ENCODE data around the gene SLC25A46. TPM values are rescaled to one million over a fixed set of nuclear protein-coding genes. Genes with fewer than 3 reads are reported as not detected.

SLC25A46 gene
- total and polyA plus RNA-seq, 2 experiments from 2014 or later = 27.2 to 40.4 TPM

DNA sequence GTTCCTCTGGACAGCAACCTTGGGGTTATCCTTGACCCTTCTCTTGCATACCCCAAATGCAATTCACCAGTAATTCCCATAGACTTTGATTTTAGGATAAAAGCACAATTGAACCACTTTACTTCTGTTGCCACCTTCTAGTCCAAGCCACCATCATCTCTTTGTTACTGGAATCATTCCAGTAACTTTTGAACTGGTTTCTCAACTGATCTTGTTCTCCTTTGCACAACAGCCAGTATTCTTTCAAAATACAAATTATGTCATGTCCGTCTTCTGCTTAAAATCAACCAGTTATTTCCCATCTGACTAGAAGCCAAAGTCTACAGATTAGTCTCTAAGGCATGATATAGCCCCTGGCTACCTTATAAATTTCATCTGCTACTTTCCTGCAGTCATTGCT, 21.4 kb downstream of the SLC25A46 start:
- peak in 1 of 2 donors; percentile 12 for DNase-seq (ENCODE audit: low read depth in 1 of 2, low spot score in 1 of 2)
- no peak overlapping the region for H3K4me3 ChIP-seq
- no peaks in the 10 kb centered on the region for H3K27me3 ChIP-seq
- H3K27ac ChIP-seq = no peak overlapping the region
- TF ChIP-seq, protein P1, sequence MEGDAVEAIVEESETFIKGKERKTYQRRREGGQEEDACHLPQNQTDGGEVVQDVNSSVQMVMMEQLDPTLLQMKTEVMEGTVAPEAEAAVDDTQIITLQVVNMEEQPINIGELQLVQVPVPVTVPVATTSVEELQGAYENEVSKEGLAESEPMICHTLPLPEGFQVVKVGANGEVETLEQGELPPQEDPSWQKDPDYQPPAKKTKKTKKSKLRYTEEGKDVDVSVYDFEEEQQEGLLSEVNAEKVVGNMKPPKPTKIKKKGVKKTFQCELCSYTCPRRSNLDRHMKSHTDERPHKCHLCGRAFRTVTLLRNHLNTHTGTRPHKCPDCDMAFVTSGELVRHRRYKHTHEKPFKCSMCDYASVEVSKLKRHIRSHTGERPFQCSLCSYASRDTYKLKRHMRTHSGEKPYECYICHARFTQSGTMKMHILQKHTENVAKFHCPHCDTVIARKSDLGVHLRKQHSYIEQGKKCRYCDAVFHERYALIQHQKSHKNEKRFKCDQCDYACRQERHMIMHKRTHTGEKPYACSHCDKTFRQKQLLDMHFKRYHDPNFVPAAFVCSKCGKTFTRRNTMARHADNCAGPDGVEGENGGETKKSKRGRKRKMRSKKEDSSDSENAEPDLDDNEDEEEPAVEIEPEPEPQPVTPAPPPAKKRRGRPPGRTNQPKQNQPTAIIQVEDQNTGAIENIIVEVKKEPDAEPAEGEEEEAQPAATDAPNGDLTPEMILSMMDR (IDR thresholded peaks at IDR 0.05; ENCODE audit: low read depth, low read length) = no peak
- H3K36me3 ChIP-seq = peaks cover 42% of the 10 kb centered on the region
- no peaks in the 10 kb centered on the region for H3K9me3 ChIP-seq (ENCODE audit: low read depth)
- no peaks in the 10 kb centered on the region for H3K4me1 ChIP-seq (ENCODE audit: low read depth)

DNA sequence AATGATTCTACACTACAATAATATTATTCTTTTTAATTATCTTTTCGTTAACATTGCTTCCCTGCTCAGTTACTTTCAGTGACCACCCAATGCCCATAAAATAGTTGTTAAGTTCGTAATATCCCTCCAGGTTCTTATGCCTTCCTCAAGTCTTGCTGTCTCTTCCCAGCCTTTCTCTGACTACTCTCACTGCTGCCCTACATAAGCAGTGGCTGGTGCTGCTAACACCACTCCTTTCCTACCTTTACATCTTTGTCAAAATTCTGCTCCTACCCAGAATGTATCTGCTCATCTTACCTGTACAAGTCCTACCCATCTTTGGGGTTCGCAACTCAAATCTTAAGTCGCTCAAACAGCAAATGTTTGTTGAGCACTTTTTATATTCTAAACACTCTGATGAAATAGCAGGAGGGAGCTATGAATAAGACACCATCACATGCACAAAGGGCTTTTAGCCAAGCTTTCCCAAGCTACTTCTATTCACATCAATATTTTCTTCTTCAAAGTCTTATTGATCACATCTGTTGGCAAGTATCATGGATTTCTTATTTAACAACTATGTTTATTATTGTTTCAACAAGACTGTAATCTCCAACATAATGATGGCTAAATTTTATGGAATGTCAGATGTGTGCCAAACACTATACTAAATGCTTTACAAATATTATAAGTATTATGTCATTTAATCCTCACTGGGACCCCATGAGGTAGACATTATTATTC, 29.5 kb downstream of the SLC25A46 start:
- no peak overlapping the region for H3K4me3 ChIP-seq
- H3K27me3 ChIP-seq = peaks cover 2% of the 10 kb centered on the region
- H3K27ac ChIP-seq = no peak overlapping the region
- no peaks in the 10 kb centered on the region for H3K4me1 ChIP-seq (ENCODE audit: low read depth)
- DNase-seq (ENCODE audit: low read depth in 1 of 2, low spot score in 1 of 2) = peak in 1 of 2 donors; percentile 21
- H3K9me3 ChIP-seq (ENCODE audit: low read depth) = no peaks in the 10 kb centered on the region
- TF ChIP-seq, protein P1 (IDR thresholded peaks at IDR 0.05; ENCODE audit: low read depth, low read length) = no peak
- peaks cover 7% of the 10 kb centered on the region for H3K36me3 ChIP-seq

DNA sequence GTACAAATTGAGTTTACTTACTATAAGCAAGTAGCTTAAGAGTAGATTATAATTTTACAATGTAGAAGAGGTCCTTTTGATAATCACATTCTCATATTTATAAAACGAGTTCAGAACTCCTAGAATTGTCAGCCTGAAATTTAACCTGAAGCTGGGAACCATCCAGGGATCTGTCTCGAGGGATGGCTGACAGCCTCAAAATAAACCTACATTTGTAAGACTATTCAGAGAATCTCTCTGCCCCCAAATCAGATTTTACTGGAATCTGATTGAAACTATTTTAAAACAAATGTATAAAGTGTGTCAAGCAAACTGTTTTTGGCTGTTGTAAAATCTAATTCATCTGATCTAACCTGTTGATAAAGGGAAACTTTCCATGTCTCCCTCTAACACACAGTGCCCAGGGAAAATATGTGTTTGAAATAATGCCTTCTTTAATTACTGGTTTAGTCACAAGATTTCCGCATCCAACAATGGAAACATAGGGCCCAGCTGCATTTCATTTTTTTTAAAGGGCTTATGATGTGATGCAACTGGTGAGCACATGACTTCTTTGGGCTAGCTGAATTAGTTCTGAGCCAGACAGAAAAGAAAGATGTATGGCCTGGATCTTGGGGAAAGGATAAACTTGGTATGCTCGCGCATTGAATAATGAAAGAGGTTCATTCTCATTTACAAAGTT, 30.3 kb downstream of the SLC25A46 start:
- TF ChIP-seq, protein P1 (IDR thresholded peaks at IDR 0.05; ENCODE audit: low read depth, low read length) = no peak
- H3K4me1 ChIP-seq (ENCODE audit: low read depth) = no peaks in the 10 kb centered on the region
- H3K27ac ChIP-seq = no peak overlapping the region

DNA sequence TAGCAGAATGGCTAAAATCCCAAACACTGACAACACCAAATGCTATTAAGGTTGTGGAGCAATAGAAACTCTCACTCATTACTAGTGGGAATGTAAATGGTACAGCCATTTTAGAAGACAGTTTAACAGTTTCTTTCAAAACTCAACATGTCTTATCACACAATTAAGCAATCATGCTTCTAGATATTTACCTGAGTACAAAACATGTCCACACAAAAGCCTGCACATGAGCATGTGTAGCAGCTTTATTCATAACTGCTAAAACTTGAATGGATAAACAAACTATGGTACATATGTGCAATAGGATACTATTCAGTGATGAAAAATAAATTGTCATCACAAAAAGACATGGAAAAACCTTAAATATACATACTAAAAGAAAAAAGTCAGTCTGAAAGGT, 31.5 kb downstream of the SLC25A46 start:
- Histone ChIP-seq H3K4me1 (ENCODE audit: low read depth) (no peaks in the 10 kb centered on the region), H3K27me3 (peaks cover 2% of the 10 kb centered on the region), H3K27ac (no peak overlapping the region), H3K9me3 (ENCODE audit: low read depth) (no peaks in the 10 kb centered on the region), H3K36me3 (no peaks in the 10 kb centered on the region), H3K4me3 (no peak overlapping the region)
- no peak for DNase-seq (ENCODE audit: low read depth in 1 of 2, low spot score in 1 of 2)
- TF ChIP-seq, protein P1 (IDR thresholded peaks at IDR 0.05; ENCODE audit: low read depth, low read length) = no peak

More for the DNA sequence above, 30.3 kb downstream of the SLC25A46 start:
- Histone ChIP-seq H3K27me3 (peaks cover 2% of the 10 kb centered on the region), H3K9me3 (ENCODE audit: low read depth) (no peaks in the 10 kb centered on the region), H3K4me3 (no peak overlapping the region), H3K36me3 (peaks cover 3% of the 10 kb centered on the region)
- peak in 1 of 2 donors; percentile 84 for DNase-seq (ENCODE audit: low read depth in 1 of 2, low spot score in 1 of 2)

DNA sequence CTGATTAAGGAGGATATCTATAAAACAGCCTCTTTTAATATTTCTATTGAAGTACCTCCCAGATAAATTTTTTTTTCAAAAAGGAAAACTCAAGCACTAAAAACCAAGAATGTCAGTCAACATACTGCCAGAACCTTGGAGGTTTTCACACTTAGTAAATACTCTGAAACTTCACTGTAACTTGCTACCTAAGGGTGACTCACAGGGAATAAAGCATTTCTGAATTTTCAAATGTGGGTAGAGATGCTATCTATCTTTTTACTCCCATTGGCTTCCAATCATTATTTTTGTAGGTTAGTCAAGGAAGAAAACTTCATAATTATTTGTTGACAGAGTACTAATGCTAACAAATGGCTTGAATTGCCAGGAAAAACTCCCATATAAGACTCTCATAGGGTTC, 46.1 kb downstream of the SLC25A46 start:
- no peak overlapping the region for H3K4me3 ChIP-seq
- H3K36me3 ChIP-seq = no peaks in the 10 kb centered on the region
- no peaks in the 10 kb centered on the region for H3K9me3 ChIP-seq (ENCODE audit: low read depth)
- no peaks in the 10 kb centered on the region for H3K4me1 ChIP-seq (ENCODE audit: low read depth)
- TF ChIP-seq, protein P1 (IDR thresholded peaks at IDR 0.05; ENCODE audit: low read depth, low read length) = no peak
- no peak for DNase-seq (ENCODE audit: low read depth in 1 of 2, low spot score in 1 of 2)
- H3K27ac ChIP-seq = no peak overlapping the region
- no peaks in the 10 kb centered on the region for H3K27me3 ChIP-seq

Measured in cardiac muscle cell (in vitro differentiated cells and primary cell).